Forelimb muscle (tissue), 1 donor: Measurements from ENCODE around the gene SARS1. TPM values are rescaled to one million over a fixed set of nuclear protein-coding genes. Genes with fewer than 3 reads are reported as not detected.
"Not testable (repeated sequence)": the region's sequence is repeated elsewhere in the genome, so short reads cannot be mapped to it uniquely, and the experiment has no call there.

Source experiments
- DNase-seq: peaks from one replicate; pipeline ENCODE4 v3.0.0-alpha.2; 2013; ENCODE audit warnings: low read depth
- polyA plus RNA-seq: library from polyadenylated mRNA; unstranded; fragments of 120-200 nt; gene quantifications from one replicate; pipeline ENCODE4 v1.2.1, GENCODE V29; 2013; ENCODE audit not compliant: insufficient read length

The SARS1 gene
- polyA plus RNA-seq, 1 donor: 86.3 TPM

- no peak for DNase-seq
These were observed 61.1 kb downstream of the SARS1 start for GRCh38 chr1:109274533-109275476.

GRCh38 chr1:109275706-109276345 is 62.1 kb downstream of the SARS1 start:
- no peak for DNase-seq

- no peak for DNase-seq
These were observed 63.9 kb downstream of the SARS1 start for GRCh38 chr1:109277434-109278204.

GRCh38 chr1:109279615-109280278 is 66.0 kb downstream of the SARS1 start:
- DNase-seq: no peak

GRCh38 chr1:109280862-109281261 is 67.1 kb downstream of the SARS1 start:
- DNase-seq: no peak

- no peak for DNase-seq
These were observed 68.2 kb downstream of the SARS1 start for GRCh38 chr1:109281680-109282496.

GRCh38 chr1:109282497-109282951 is 68.8 kb downstream of the SARS1 start:
- no peak for DNase-seq

GRCh38 chr1:109282952-109283747 is 69.4 kb downstream of the SARS1 start, which contains the start of gene PSRC1:
Gene PSRC1 (minus strand): TSS chr1:109283145.
- peak; percentile 82 for DNase-seq

GRCh38 chr1:109283748-109284600 is 70.3 kb downstream of the SARS1 start:
- no peak for DNase-seq

GRCh38 chr1:109286762-109287161 is 73.0 kb downstream of the SARS1 start:
- not testable (repeated sequence) for DNase-seq

Other genes starting within 250 kb of the SARS1 start
- 13.0 TPM for gene WDR47, start 171.8 kb upstream of the SARS1 start, polyA plus RNA-seq
- gene TAF13, start 137.9 kb upstream of the SARS1 start, polyA plus RNA-seq: 37.8 TPM
- gene TMEM167B, start 123.2 kb upstream of the SARS1 start, polyA plus RNA-seq: 37.6 TPM
- gene ELAPOR1, start 99.8 kb upstream of the SARS1 start, polyA plus RNA-seq: 0.40 TPM
- 3.3 TPM for gene CELSR2, start 35.6 kb downstream of the SARS1 start, polyA plus RNA-seq
- 11.9 TPM for gene PSRC1, start 69.2 kb downstream of the SARS1 start, polyA plus RNA-seq
- gene MYBPHL, start 93.1 kb downstream of the SARS1 start, polyA plus RNA-seq: 1.2 TPM
- 30.7 TPM for gene SORT1, start 184.0 kb downstream of the SARS1 start, polyA plus RNA-seq
- gene PSMA5, start 212.5 kb downstream of the SARS1 start, polyA plus RNA-seq: 65.7 TPM